Stimulated activated CD8-positive, alpha-beta memory T cell treated with anti-CD3 and anti-CD28 coated beads, Interleukin-7, amount 100 ng/mL, for 4 hours (primary cell): ENCODE results near the gene NOX3.

ENCODE experiments used
- DNase-seq, 2 donors: peaks; one replicate each; pipeline ENCODE4 v3.0.0-alpha.2; 2020; ENCODE audit warnings: low read depth in 2 of 2

NOX3 gene

DNA sequence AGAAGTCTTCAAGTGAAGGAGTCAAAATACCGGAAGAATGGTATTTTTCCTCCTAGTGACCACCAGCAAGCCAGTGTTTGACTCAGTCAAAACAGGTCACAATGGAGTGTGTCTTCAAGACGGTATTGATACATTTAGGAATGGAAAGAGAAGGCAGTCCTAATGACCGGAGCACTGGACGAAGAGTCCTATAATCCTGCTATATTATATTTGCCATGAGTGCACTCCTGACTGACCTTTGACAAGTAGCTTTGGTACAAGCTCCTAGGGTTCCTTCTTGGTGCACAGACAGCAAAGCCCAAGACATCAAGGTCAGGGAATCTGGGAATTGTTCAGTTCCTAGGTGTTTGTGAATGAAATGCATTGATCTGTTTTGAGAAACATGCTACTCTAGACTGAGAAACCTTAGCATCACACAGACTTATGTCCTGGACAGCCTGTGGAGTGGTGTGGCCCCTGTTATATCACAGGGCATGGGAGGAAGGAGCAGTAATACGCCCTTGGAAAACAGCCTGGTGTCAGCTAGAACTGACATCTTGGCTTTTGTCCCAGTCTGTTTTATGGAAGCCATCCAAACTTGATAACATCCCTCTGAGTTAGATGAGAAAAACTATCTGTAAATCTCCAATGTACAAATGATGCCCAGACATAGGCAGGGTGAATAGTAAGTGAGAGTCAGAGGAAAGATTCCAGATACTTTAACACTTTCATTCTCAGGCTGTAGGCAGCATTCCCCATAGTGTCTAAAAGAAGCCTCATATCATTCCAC lies 18.5 kb downstream of the NOX3 start:
- no peak for DNase-seq

- no peak for DNase-seq
Measured at GRCh38 chr6:155434829-155435423, 20.7 kb downstream of the NOX3 start.

DNA sequence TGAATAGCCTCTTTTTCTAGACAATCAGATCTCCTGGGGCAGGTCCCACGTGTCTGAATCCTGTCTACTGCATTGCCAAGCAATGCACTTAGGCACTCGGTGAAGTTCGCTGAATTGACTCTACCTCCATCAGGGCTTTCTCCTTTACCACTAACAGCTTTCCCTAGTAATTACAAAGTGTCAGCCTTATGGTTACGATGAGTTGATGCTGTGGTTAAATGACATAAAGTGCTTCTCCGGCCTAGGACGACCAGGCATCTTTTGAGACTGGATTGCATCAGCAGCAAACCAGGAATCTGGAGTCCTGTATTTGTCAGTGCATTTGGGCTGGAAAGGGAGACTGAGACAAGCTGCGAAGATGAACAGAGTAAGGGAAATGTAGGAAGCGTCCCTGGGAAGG lies 21.5 kb downstream of the NOX3 start:
- DNase-seq: no peak

GRCh38 chr6:155432293-155432692 lies 23.3 kb downstream of the NOX3 start:
- no peak for DNase-seq

DNA sequence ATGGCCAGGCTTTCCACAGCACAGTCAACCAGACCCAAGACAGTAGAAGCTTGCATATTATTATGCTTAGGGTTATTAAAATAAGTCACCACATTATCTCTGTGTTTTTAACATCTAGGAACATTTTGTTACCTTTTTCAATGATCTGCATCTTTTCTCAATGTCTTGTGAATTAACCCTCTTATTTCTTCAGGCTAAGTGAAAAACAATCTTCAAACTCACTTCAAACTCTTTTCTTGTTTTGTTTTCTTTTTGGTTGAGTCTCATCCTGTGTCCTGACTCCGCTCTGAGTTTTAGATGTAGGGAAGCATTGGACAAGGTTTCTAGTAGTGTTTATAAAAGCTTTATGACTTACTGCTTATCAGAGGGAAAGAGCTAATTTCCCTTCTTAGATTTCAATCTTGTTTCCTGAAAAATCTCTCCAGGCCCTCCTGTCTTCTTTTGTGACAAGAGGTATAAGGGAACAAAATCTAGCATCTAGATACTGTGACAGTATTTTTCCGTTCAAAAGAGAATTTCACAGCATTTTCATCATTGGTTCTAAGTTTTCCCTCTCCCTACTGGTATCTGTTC lies 26.2 kb downstream of the NOX3 start:
- DNase-seq: no peak

DNA sequence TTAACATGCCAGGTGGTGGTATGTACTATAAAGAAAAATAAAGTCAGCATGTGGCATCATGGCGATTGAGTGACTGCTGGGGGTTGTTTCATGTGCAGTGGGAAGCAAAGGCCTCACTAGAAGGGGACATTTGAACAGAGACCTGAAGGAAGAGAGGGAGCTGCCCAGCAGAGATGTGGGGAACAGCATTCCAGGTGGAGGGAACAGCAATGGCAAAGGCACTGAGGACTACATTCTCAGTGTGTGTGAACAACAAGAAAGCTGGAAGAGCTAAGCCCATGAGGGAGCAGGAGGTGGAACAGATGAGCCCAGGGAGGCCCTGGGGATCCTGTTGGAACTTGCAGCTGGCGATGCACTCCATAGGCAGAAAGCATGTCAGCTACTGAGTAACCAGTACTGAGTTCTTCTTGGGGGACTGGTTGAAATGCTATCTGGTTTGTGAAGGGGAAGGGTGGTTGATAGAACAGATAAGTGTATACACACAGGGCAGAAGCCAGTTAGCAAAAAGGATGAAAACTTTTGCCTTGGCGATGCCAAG lies 29.2 kb downstream of the NOX3 start:
- no peak for DNase-seq

- DNase-seq: no peak
Measured at GRCh38 chr6:155424181-155424580, 31.5 kb downstream of the NOX3 start.

DNA sequence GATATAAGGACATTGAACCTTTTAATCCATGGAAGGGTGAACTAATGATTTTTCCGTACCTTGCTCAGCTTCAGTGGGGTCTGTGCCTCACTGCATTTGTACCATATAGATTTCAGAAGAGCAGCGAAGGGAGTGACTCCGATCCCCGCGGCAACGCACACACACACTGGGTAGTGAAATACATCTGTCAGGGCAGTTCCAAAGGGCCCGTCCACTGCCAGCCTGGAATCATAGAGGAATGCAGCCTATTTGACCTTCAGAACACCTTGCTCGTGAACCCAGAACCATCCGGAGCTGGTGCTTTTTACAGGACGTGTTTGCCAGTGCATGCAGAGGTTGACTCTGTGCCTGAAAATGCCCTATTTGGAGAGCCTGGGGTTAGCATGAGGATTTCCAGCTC lies 33.0 kb downstream of the NOX3 start:
- no peak for DNase-seq

GRCh38 chr6:155420492-155420891 lies 35.1 kb downstream of the NOX3 start:
- no peak for DNase-seq

DNA sequence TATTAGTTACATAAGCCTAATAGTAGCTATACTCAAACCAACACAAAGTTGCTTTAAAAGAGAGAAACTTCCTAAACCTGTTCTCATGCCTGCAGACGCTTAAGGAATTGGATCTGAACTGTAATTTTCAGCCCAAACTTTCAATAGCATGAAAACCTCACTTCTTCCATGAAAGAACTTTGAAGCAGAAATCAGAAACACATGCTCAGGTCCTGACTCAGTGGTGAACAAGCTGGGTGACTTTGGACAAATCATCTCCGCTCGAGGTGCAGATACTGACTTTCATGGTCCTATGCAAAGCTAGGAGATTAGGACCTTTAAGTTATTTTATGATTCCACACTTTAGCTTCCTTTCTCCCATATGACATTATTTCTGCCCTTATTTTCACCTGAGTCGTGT lies 36.5 kb downstream of the NOX3 start:
- no peak for DNase-seq

- peak; percentile 61 to 71 for DNase-seq
Measured at GRCh38 chr6:155418017-155418761, 37.5 kb downstream of the NOX3 start.

DNA sequence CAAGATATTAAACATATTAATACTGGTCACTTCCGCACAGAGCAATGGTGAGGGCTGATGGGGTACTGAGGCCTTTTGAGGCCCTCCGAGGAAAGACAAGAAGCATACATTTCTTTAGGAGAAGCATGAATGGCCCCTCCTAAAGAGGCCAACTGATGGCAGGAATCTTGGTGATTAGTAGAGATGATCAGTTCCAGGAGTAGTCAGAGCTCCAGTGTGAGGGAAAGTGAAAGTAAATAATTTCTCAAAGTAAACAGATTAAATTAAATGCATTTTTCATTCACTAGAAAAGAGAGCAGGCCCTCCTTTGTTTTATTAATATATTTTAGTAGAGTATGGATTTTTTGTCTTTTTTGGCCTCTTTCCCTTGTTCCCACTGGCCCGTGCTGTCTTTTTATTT lies 38.2 kb downstream of the NOX3 start:
- DNase-seq: no peak

- DNase-seq: no peak
Measured at GRCh38 chr6:155415953-155416352, 39.7 kb downstream of the NOX3 start.

DNA sequence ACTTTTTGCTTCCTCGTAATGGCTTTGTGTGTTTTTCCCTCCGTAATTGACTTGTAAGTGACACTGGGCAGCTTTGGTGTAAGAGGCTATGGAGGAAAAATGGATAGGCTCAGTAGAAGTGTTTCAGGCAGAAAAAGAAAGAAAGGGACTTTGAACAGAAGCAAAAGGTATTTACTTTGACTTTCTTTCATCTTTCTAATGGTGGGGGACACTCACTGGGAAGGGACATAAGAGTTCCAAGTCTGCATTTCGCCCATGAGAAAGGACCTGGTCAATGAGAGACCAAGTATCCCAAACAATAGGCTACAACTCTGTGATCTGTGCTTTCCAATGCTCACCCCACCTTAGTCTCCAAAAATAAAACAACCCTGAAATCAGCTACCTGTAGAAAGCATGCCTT lies 41.6 kb downstream of the NOX3 start:
- DNase-seq: no peak

DNA sequence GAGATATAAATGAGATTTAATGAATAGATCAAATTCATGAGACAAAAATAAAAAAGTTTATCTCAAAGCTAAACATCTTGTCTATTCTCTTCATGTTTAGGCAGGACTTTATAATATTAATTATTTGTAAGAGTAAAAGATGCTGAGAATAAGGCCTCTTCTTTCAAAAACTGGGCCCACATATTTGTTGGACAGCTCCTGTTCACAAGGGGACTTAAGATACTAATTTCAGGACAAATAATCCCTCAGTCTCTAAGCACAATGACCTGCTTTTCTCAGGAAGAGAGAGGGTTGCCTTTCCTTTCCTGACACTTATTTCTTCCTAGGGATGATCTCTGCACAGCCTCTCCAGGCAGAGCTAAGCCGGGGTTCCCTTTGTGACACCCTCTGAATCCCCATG lies 43.3 kb downstream of the NOX3 start:
- DNase-seq: no peak

DNA sequence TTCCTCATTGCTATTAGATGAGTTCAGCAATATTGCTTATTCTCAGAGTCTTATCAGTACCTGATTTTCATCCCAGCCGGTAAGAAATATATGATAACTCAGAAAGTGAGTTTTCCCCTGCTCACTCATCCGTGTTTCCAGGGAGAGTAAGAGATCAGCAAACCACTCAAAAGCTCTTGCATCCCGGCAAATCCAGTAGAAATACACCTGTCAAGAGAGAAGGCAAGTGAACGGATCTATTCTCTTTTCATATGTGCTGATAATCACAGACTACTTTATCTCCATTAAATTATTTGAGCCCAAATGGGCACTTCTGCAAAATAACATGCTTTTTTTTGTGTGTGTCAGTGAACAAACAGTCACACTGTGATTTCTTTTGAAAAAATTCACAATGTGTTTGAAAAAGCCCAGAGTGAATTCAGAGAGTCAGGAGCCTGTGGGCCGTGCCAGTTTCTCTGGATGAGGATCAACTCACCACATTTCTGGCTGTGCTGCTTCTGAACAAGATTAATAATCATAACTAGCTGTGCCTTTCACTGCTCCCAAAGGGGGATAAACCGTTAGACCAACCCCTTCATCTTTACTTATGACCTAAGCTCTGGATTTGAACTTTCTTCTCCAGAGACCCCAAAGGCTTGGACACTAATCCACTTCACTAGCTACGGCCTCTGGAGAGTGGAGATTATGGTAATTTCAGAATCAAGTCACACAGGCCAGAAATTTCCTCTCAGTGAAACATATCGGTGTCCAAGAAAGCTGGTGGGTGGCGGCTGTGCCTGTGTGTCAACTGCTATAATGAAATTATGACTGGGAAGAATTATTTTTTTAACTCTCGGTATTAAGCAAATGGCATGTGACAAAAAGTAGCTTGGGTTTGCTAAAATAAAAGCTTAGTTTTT lies 44.2 kb downstream of the NOX3 start:
- DNase-seq: no peak

DNA sequence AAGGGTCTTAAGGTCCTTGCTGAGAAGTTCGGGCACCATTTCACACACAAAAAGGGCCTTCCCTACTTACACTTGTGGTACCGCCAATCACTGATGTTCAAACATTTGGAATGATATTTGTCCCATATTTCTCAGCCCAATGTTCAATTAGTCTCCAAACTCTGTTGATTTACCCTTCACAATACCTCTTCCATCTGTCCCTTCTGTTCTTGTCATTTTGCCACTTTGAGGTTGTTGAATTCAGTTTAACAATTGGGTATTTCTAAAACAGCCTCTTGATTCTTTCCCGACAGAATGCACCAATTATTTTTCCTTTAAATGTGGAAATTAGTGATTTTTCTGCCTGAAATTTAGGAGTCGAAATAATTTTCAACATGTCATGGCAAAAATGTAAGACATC lies 46.2 kb downstream of the NOX3 start:
- no peak for DNase-seq

- DNase-seq: no peak
Measured at GRCh38 chr6:155408981-155409380, 46.7 kb downstream of the NOX3 start.

- DNase-seq: no peak
Measured at GRCh38 chr6:155408231-155408630, 47.4 kb downstream of the NOX3 start.

DNA sequence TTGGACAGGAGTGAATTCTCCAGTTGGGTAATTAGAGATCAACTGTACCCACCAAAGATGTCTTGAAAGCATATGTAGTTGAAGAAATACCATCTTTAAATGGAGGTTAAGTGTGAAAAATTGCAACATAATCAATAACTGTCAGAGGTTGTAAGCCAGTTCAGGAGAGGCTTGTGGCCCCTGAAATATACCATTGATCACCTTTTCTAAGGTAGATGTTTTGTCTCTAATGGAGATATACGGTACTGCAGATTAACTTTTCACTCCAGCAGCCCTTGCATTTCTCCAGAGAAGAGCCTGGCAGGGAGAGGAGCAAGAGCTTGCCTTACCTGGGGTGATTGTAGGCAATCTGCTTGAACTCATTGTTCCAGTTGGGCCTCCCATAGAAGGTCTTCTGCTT lies 48.8 kb downstream of the NOX3 start:
- DNase-seq: no peak

DNA sequence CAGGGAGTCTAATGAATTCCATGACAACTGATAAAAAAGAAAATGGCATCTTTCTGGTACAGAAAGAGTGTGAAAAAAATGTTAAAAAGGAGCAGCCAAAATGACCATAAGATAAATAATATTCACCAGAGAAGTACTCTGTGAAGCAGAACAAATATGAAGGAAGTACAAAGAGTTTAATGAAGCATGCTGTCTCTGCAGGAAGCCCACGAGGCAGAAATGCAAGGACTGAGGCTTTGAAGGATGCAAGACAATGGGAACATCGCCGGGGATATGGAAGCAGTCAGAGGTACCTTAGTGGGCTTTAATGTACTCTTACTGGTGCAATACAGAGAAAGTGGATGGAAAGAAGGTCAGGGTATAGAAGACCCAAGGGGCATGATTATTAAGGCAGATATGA lies 50.7 kb downstream of the NOX3 start:
- no peak for DNase-seq
